WTC11 (cell line): ENCODE measurements around the gene ZNF804B. TPM values are rescaled to one million over a fixed set of nuclear protein-coding genes. Genes with fewer than 3 reads are reported as not detected.

Experiments
- ATAC-seq: fragments of 200-7000 bp; cut with Tn5 transposase; 2 replicates; pipeline ENCODE4 v1.10.0; 2021; ENCODE audit warnings: mild to moderate bottlenecking, moderate library complexity
- CTCF ChIA-PET: fragments of 300-600 bp; sonication (Branson Sonifier 250); formaldehyde crosslinking; loops from one replicate; lab custom pipeline; 2021; ENCODE audit warnings: antibody characterized with exemption; lab: Charles Lee
- POLR2A ChIA-PET: fragments of 350-600 bp; sonication (Branson Sonifier 250); formaldehyde crosslinking; loops from one replicate; lab custom pipeline; 2021; ENCODE audit warnings: antibody characterized with exemption; lab: Charles Lee
- DNase-seq: peaks from one replicate; pipeline ENCODE4 v3.0.0; 2021; ENCODE audit warnings: low spot score
- H3K27ac Mint-ChIP-seq: 2 replicates; pipeline ENCODE4 v1.8.0; 2021; ENCODE audit warnings: mixed read lengths
- H3K27me3 Mint-ChIP-seq: 2 replicates; pipeline ENCODE4 v1.8.0; 2021; ENCODE audit warnings: low read depth, mild to moderate bottlenecking, moderate library complexity, mixed read lengths
- H3K36me3 Mint-ChIP-seq: 2 replicates; pipeline ENCODE4 v1.8.0; 2021; ENCODE audit warnings: mixed read lengths
- H3K4me1 Mint-ChIP-seq: 2 replicates; pipeline ENCODE4 v1.8.0; 2022; ENCODE audit warnings: mixed read lengths
- H3K4me3 Mint-ChIP-seq: 2 replicates; pipeline ENCODE4 v1.8.0; 2021; ENCODE audit warnings: mild to moderate bottlenecking, moderate library complexity, mixed read lengths
- H3K9me3 Mint-ChIP-seq: 2 replicates; pipeline ENCODE4 v1.8.0; 2021; ENCODE audit warnings: mixed read lengths
- ATF1 ChIP-seq: sonication (generic); formaldehyde crosslinking; IDR thresholded peaks from 2 replicates; pipeline ENCODE4 v1.8.1; 2023; ENCODE audit warnings: mild to moderate bottlenecking, moderate library complexity, missing genetic modification reagents
- EMX1 ChIP-seq: fragments of 250-450 bp; sonication (Bioruptor Pico); IDR thresholded peaks from 2 replicates; pipeline ENCODE4 v1.8.0; 2021; ENCODE audit warnings: mild to moderate bottlenecking
- FOXJ3 ChIP-seq: sonication (generic); formaldehyde crosslinking; IDR thresholded peaks from 2 replicates; pipeline ENCODE4 v1.9.0; 2021; ENCODE audit warnings: missing genetic modification reagents, mild to moderate bottlenecking, borderline replicate concordance
- FOXP1 ChIP-seq: sonication (generic); formaldehyde crosslinking; IDR thresholded peaks from 2 replicates; pipeline ENCODE4 v1.8.0; 2022; ENCODE audit warnings: missing genetic modification reagents, mild to moderate bottlenecking, moderate library complexity, borderline replicate concordance
- GABPB1 ChIP-seq: sonication (generic); formaldehyde crosslinking; IDR thresholded peaks from 2 replicates; pipeline ENCODE4 v1.8.1; 2023; ENCODE audit warnings: mild to moderate bottlenecking, missing genetic modification reagents
- GRHL2 ChIP-seq: fragments of 250-450 bp; sonication (Bioruptor Pico); IDR thresholded peaks from 2 replicates; pipeline ENCODE4 v1.8.0; 2022; ENCODE audit warnings: mild to moderate bottlenecking, moderate library complexity; ENCODE audit not compliant: insufficient replicate concordance, severe bottlenecking
- GTF2I ChIP-seq: fragments of 250-450 bp; sonication (Bioruptor Pico); conservative IDR thresholded peaks from 2 replicates; pipeline ENCODE4 v1.4.0; 2021; ENCODE audit warnings: mild to moderate bottlenecking
- NR2C2 ChIP-seq: sonication (generic); formaldehyde crosslinking; IDR thresholded peaks from 2 replicates; pipeline ENCODE4 v1.8.0; 2022; ENCODE audit warnings: mild to moderate bottlenecking, missing genetic modification reagents
- OVOL2 ChIP-seq: fragments of 250-450 bp; sonication (Bioruptor Pico); IDR thresholded peaks from 2 replicates; pipeline ENCODE4 v1.9.0; 2021; ENCODE audit warnings: mild to moderate bottlenecking, borderline replicate concordance
- RELA ChIP-seq: sonication (generic); formaldehyde crosslinking; IDR thresholded peaks from 2 replicates; pipeline ENCODE4 v1.8.1; 2022; ENCODE audit warnings: missing genetic modification reagents, mild to moderate bottlenecking, borderline replicate concordance
- STAT6 ChIP-seq: sonication (generic); formaldehyde crosslinking; conservative IDR thresholded peaks from 2 replicates; pipeline ENCODE4 v1.8.1; 2023; ENCODE audit warnings: mild to moderate bottlenecking, low read depth, missing genetic modification reagents, moderate library complexity
- TEAD4 ChIP-seq: sonication (generic); formaldehyde crosslinking; IDR thresholded peaks from 2 replicates; pipeline ENCODE4 v1.8.0; 2022; ENCODE audit warnings: mild to moderate bottlenecking, missing genetic modification reagents
- USF2 ChIP-seq: sonication (generic); formaldehyde crosslinking; IDR thresholded peaks from 2 replicates; pipeline ENCODE4 v1.8.1; 2023; ENCODE audit warnings: mild to moderate bottlenecking, missing genetic modification reagents, moderate library complexity
- ZNF138 ChIP-seq: sonication (generic); formaldehyde crosslinking; conservative IDR thresholded peaks from 2 replicates; pipeline ENCODE4 v1.8.1; 2022; ENCODE audit warnings: mild to moderate bottlenecking, moderate library complexity, missing genetic modification reagents
- ZNF219 ChIP-seq: sonication (generic); formaldehyde crosslinking; IDR thresholded peaks from 2 replicates; pipeline ENCODE4 v1.8.0; 2023; ENCODE audit warnings: missing genetic modification reagents, mild to moderate bottlenecking, borderline replicate concordance
- ZNF396 ChIP-seq: fragments of 250-450 bp; sonication (Bioruptor Pico); IDR thresholded peaks from 2 replicates; pipeline ENCODE4 v1.8.0; 2021; ENCODE audit warnings: mild to moderate bottlenecking, moderate library complexity, borderline replicate concordance
- ZNF512 ChIP-seq: sonication (generic); formaldehyde crosslinking; IDR thresholded peaks from 2 replicates; pipeline ENCODE4 v1.8.1; 2022; ENCODE audit warnings: missing genetic modification reagents, borderline replicate concordance
- total RNA-seq: library from RNA; stranded (reverse); gene quantifications from 3 replicates; pipeline ENCODE4 v1.2.3, GENCODE V29; 2021
- TF ChIP-seq, protein P1 (sequence below): fragments of 250-450 bp; sonication (Bioruptor Pico); IDR thresholded peaks from 2 replicates; pipeline ENCODE4 v1.9.0; 2021; ENCODE audit warnings: mild to moderate bottlenecking
- TF ChIP-seq, protein P2 (sequence below): sonication (generic); formaldehyde crosslinking; IDR thresholded peaks from 2 replicates; pipeline ENCODE4 v1.8.1; 2023; ENCODE audit warnings: mild to moderate bottlenecking, missing genetic modification reagents, moderate library complexity
- TF ChIP-seq, protein P3 (sequence below): fragments of 250-450 bp; sonication (Bioruptor Pico); IDR thresholded peaks from 2 replicates; pipeline ENCODE4 v2.1.2; 2022; ENCODE audit warnings: mild to moderate bottlenecking, moderate library complexity

ZNF804B gene
- total RNA-seq, 1 experiment from 2014 or later, result 0.04 TPM

- TF ChIP-seq, protein P1, sequence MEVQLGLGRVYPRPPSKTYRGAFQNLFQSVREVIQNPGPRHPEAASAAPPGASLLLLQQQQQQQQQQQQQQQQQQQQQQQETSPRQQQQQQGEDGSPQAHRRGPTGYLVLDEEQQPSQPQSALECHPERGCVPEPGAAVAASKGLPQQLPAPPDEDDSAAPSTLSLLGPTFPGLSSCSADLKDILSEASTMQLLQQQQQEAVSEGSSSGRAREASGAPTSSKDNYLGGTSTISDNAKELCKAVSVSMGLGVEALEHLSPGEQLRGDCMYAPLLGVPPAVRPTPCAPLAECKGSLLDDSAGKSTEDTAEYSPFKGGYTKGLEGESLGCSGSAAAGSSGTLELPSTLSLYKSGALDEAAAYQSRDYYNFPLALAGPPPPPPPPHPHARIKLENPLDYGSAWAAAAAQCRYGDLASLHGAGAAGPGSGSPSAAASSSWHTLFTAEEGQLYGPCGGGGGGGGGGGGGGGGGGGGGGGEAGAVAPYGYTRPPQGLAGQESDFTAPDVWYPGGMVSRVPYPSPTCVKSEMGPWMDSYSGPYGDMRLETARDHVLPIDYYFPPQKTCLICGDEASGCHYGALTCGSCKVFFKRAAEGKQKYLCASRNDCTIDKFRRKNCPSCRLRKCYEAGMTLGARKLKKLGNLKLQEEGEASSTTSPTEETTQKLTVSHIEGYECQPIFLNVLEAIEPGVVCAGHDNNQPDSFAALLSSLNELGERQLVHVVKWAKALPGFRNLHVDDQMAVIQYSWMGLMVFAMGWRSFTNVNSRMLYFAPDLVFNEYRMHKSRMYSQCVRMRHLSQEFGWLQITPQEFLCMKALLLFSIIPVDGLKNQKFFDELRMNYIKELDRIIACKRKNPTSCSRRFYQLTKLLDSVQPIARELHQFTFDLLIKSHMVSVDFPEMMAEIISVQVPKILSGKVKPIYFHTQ, result no peak
- TF ChIP-seq ZNF219 (CRISPR knock-in tag), result no peak
- no peak for TF ChIP-seq ZNF512
- no peak for TF ChIP-seq GRHL2 (CRISPR knock-in tag)
- no peak for TF ChIP-seq OVOL2 (CRISPR knock-in tag)
- no peak for TF ChIP-seq ATF1 (CRISPR knock-in tag)
- no peak for TF ChIP-seq GABPB1 (CRISPR knock-in tag)
- TF ChIP-seq USF2 (CRISPR knock-in tag), result no peak
- TF ChIP-seq FOXJ3 (CRISPR knock-in tag), result no peak
- no peak for TF ChIP-seq ZNF138 (CRISPR knock-in tag)
- TF ChIP-seq FOXP1 (CRISPR knock-in tag), result no peak
- TF ChIP-seq, protein P2, sequence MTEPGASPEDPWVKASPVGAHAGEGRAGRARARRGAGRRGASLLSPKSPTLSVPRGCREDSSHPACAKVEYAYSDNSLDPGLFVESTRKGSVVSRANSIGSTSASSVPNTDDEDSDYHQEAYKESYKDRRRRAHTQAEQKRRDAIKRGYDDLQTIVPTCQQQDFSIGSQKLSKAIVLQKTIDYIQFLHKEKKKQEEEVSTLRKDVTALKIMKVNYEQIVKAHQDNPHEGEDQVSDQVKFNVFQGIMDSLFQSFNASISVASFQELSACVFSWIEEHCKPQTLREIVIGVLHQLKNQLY (CRISPR knock-in tag), result no peak
- Mint-ChIP-seq H3K27me3 (no peaks in the 10 kb centered on the region), H3K9me3 (peaks cover 3% of the 10 kb centered on the region; the same call in 1 of the 2 replicates), H3K36me3 (no peaks in the 10 kb centered on the region), H3K27ac (no peak overlapping the region), H3K4me1 (0 out of 2 replicates have a peak, but pooled peaks cover 2% of the 10 kb centered on the region), H3K4me3 (no peak overlapping the region)
- ATAC-seq (no peak), DNase-seq (no peak)
- POLR2A ChIA-PET, result no interaction called here
- CTCF ChIA-PET, result interaction anchor here (1.2 to 2.0 kb wide), 2 partner anchors 36 to 558 kb away, joined by 3 to 5 read pairs; no protein-coding TSS in a partner anchor
Measured at GRCh38 chr7:89064831-89065230, 305.3 kb downstream of the ZNF804B start.

DNA sequence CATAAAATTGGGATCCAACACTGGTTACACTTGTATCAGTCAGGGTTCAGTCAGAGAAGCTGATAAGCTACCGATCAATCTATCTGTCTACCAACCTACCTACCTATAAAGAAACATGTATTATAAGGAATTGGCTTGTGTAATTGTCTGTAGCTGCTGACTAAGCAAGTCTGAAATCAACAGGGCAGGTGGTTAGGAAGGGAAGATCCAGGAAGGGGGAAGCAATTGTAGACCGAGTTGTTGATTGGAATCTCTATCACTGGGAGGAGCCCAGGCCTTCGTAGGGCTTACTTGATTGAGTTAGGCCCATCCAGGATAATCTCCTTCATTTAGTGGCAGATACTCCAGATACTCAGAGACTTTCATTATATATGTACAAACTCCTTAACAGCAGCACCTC, 307.5 kb downstream of the ZNF804B start:
- peak; percentile 59 for ATAC-seq
- Mint-ChIP-seq H3K36me3 (no peaks in the 10 kb centered on the region), H3K27me3 (no peaks in the 10 kb centered on the region), H3K27ac (no peak overlapping the region), H3K9me3 (peaks cover 3% of the 10 kb centered on the region; the same call in 1 of the 2 replicates), H3K4me1 (0 out of 2 replicates have a peak, but pooled peaks cover 2% of the 10 kb centered on the region), H3K4me3 (no peak overlapping the region)
- CTCF ChIA-PET, result no interaction called here
- POLR2A ChIA-PET, result no interaction called here
- no peak for DNase-seq
- TF ChIP-seq TEAD4 (CRISPR knock-in tag), result no peak
- no peak for TF ChIP-seq EMX1 (CRISPR knock-in tag)
- TF ChIP-seq, protein P2 (CRISPR knock-in tag), result no peak
- TF ChIP-seq NR2C2 (CRISPR knock-in tag), result no peak
- TF ChIP-seq GTF2I (CRISPR knock-in tag), result no peak
- TF ChIP-seq RELA, result no peak
- TF ChIP-seq, protein P3, sequence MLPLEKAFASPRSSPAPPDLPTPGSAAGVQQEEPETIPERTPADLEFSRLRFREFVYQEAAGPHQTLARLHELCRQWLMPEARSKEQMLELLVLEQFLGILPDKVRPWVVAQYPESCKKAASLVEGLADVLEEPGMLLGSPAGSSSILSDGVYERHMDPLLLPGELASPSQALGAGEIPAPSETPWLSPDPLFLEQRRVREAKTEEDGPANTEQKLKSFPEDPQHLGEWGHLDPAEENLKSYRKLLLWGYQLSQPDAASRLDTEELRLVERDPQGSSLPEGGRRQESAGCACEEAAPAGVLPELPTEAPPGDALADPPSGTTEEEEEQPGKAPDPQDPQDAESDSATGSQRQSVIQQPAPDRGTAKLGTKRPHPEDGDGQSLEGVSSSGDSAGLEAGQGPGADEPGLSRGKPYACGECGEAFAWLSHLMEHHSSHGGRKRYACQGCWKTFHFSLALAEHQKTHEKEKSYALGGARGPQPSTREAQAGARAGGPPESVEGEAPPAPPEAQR, result no peak
- no peak for TF ChIP-seq FOXP1 (CRISPR knock-in tag)
- TF ChIP-seq STAT6 (CRISPR knock-in tag), result no peak
- TF ChIP-seq ZNF396 (CRISPR knock-in tag), result no peak
